Neural cell (in vitro differentiated cells): ENCODE results near the gene TDRD12.

ENCODE experiments used
- EZH2 ChIP-seq: fragments of 200-600, 300-800 bp; shearing (Covaris generic), sonication (generic); IDR thresholded peaks from 2 replicates; pipeline ENCODE4 v1.6.1; 2014; ENCODE audit warnings: antibody characterized with exemption, low read length, borderline replicate concordance, mild to moderate bottlenecking; ENCODE audit not compliant: insufficient read depth, poor library complexity, severe bottlenecking
- MXI1 ChIP-seq: fragments of 450-650 bp; conservative IDR thresholded peaks from 2 replicates; pipeline ENCODE4 v1.6.1; 2014; ENCODE audit warnings: antibody characterized with exemption, mild to moderate bottlenecking; ENCODE audit not compliant: poor library complexity, severe bottlenecking
- RAD21 ChIP-seq: fragments of 450-650 bp; conservative IDR thresholded peaks from 2 replicates; pipeline ENCODE4 v1.6.1; 2014; ENCODE audit warnings: antibody characterized with exemption, mild to moderate bottlenecking, moderate library complexity
- TAF1 ChIP-seq: IDR thresholded peaks from 2 replicates; pipeline ENCODE4 v1.6.1; 2012; ENCODE audit warnings: low read depth
- TF ChIP-seq, protein P1 (sequence below): fragments of 450-650 bp; IDR thresholded peaks from 2 replicates; pipeline ENCODE4 v1.5.1; 2014; ENCODE audit warnings: antibody characterized with exemption, mild to moderate bottlenecking, moderate library complexity; ENCODE audit not compliant: poor library complexity, severe bottlenecking

DNA sequence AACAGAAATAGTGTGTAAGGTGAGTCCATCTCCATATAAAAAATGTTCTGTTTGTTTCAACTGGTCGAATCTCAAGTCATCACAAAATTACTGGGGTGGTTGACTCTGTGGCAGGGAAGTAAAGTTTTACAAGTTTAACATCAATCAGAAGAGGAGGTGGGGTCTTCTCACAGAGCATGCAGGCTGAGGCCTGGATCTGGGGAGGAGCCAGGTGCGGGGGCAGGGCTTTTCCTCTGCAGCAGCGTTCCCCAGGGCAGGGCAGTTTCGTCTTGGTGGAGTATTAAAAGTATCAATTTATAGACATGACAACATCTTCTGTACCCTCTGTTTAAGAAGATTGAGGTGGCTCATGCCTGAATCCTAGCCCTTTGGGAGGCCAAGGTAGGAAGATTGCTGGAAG, 81.2 kb downstream of the TDRD12 start:
- no peak for TF ChIP-seq RAD21
- TF ChIP-seq, protein P1, sequence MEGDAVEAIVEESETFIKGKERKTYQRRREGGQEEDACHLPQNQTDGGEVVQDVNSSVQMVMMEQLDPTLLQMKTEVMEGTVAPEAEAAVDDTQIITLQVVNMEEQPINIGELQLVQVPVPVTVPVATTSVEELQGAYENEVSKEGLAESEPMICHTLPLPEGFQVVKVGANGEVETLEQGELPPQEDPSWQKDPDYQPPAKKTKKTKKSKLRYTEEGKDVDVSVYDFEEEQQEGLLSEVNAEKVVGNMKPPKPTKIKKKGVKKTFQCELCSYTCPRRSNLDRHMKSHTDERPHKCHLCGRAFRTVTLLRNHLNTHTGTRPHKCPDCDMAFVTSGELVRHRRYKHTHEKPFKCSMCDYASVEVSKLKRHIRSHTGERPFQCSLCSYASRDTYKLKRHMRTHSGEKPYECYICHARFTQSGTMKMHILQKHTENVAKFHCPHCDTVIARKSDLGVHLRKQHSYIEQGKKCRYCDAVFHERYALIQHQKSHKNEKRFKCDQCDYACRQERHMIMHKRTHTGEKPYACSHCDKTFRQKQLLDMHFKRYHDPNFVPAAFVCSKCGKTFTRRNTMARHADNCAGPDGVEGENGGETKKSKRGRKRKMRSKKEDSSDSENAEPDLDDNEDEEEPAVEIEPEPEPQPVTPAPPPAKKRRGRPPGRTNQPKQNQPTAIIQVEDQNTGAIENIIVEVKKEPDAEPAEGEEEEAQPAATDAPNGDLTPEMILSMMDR: no peak
- no peak for TF ChIP-seq TAF1
- TF ChIP-seq EZH2: no peak
- TF ChIP-seq MXI1: no peak
